Lower leg skin (tissue), 3 donors: ENCODE results near the gene LRCOL1.

Source experiments
- CTCF ChIP-seq, 3 donors: fragments of 450-650 bp; IDR thresholded peaks; one replicate each; pipeline ENCODE4 v1.5.1; 2016; ENCODE audit warnings: antibody characterized with exemption in 3 of 3, mild to moderate bottlenecking in 3 of 3, moderate library complexity in 2 of 3
- POLR2A ChIP-seq, 2 donors: fragments of 450-650 bp; IDR thresholded peaks; one replicate each; pipeline ENCODE4 v1.6.1; 2016 to 2017; ENCODE audit warnings: antibody characterized with exemption in 2 of 2, mild to moderate bottlenecking in 1 of 2, moderate library complexity in 1 of 2

GRCh38 chr12:132591107-132591935 lies 19.1 kb downstream of the LRCOL1 start:
- no peak for TF ChIP-seq POLR2A (IDR thresholded peaks at IDR 0.05)
- no peak for TF ChIP-seq CTCF (IDR thresholded peaks at IDR 0.05)
